Endothelial cell of umbilical vein (primary cell): ENCODE measurements around the gene LGI4. TPM values are rescaled to one million over a fixed set of nuclear protein-coding genes. Genes with fewer than 3 reads are reported as not detected.

Experiments
- BruUV-seq: library from RNA; stranded (reverse); fragments of 400-500 nt; replicated peaks from 2 replicates; lab custom pipeline; 2021; lab: Mats Ljungman, UMichigan
- CTCF ChIA-PET: fragments of 300-600, 350-600 bp; sonication (Branson Sonifier 250); formaldehyde crosslinking; loops from one replicate; lab custom pipeline; 2021; ENCODE audit warnings: antibody characterized with exemption, inconsistent platforms; lab: Charles Lee
- POLR2A ChIA-PET: fragments of 300-600, 350-600 bp; sonication (Branson Sonifier 250); formaldehyde crosslinking; loops from one replicate; lab custom pipeline; 2021; ENCODE audit warnings: antibody characterized with exemption, inconsistent platforms; lab: Charles Lee
- DNase-seq: peaks from one replicate; pipeline ENCODE4 v3.0.0-alpha.2; 2011; ENCODE audit warnings: low read depth, low spot score
- FAIRE-seq: peaks from 2 replicates; lab custom pipeline; 2011; peaks lifted over from hg19 to GRCh38; lab: Jason Lieb, UNC
- H2AFZ ChIP-seq: 2 replicates; pipeline ENCODE4 v1.6.0; 2012; ENCODE audit warnings: low read depth, low read length, control low read depth, inconsistent platforms
- H3K27ac ChIP-seq: 2 replicates; pipeline ENCODE4 v1.5.1; 2011; ENCODE audit warnings: low read depth, mild to moderate bottlenecking, control low read depth, low read length, moderate library complexity; ENCODE audit not compliant: insufficient read depth
- H3K27me3 ChIP-seq, 2 experiments: 2 replicates each; pipeline versions ENCODE4 v1.6.0 to v1.6.1; 2011; ENCODE audit warnings: low read length in 2 of 2, mixed read lengths in 1 of 2; ENCODE audit not compliant: control insufficient read depth in 2 of 2, insufficient read depth in 2 of 2
- H3K36me3 ChIP-seq, 2 experiments: 2 replicates in 1 of 2; 3 replicates in 1 of 2; pipeline ENCODE4 v1.5.1; 2011; ENCODE audit warnings: low read length in 2 of 2, mild to moderate bottlenecking in 1 of 2, moderate library complexity in 1 of 2; ENCODE audit not compliant: control insufficient read depth in 2 of 2, insufficient read depth in 2 of 2; ENCODE audit errors: extremely low read depth in 1 of 2
- H3K4me1 ChIP-seq: 3 replicates; pipeline ENCODE4 v1.5.1; 2011; ENCODE audit warnings: mild to moderate bottlenecking, low read length; ENCODE audit not compliant: control insufficient read depth, insufficient read depth; ENCODE audit errors: extremely low read depth
- H3K4me2 ChIP-seq: 2 replicates; pipeline ENCODE4 v1.6.1; 2011; ENCODE audit warnings: low read length, control low read depth, mixed read lengths; ENCODE audit not compliant: insufficient read depth
- H3K4me3 ChIP-seq, 3 experiments: fragments of 200-600 bp in 1 of 3; sonication (generic), shearing (Covaris generic) in 1 of 3; replicated peaks in 1 of 3; 2 replicates each; pipeline ENCODE4 v1.5.1; 2011 to 2016; ENCODE audit warnings: control low read depth in 3 of 3, low read length in 3 of 3, mild to moderate bottlenecking in 2 of 3, inconsistent platforms in 1 of 3, low read depth in 1 of 3, moderate library complexity in 1 of 3; ENCODE audit not compliant: insufficient read depth in 1 of 3
- H3K79me2 ChIP-seq: 2 replicates; pipeline ENCODE4 v1.6.0; 2012; ENCODE audit warnings: low read length, inconsistent platforms; ENCODE audit not compliant: control insufficient read depth, insufficient read depth
- H3K9ac ChIP-seq: replicated peaks from 2 replicates; pipeline ENCODE3; 2011; ENCODE audit warnings: low read length, control low read depth; ENCODE audit not compliant: insufficient read depth; ENCODE audit errors: extremely low read depth
- H3K9me1 ChIP-seq: replicated peaks from 3 replicates; pipeline ENCODE4 v1.6.0; 2011; ENCODE audit warnings: mild to moderate bottlenecking, low read length; ENCODE audit not compliant: control insufficient read depth, insufficient read depth; ENCODE audit errors: extremely low read depth
- H3K9me3 ChIP-seq: replicated peaks from 2 replicates; pipeline ENCODE4 v1.5.1; 2012; ENCODE audit warnings: low read length, inconsistent platforms; ENCODE audit not compliant: control insufficient read depth, insufficient read depth
- H4K20me1 ChIP-seq: replicated peaks from 2 replicates; pipeline ENCODE3; 2011; ENCODE audit warnings: mild to moderate bottlenecking, low read length; ENCODE audit not compliant: control insufficient read depth, insufficient read depth; ENCODE audit errors: extremely low read depth
- CTCF ChIP-seq, 2 donors: IDR thresholded peaks; 1 replicate in 1 of 2; 2 replicates in 1 of 2; pipeline ENCODE4 v1.5.1; 2011; ENCODE audit warnings: low read length in 2 of 2, mild to moderate bottlenecking in 2 of 2, moderate library complexity in 2 of 2, control low read depth in 1 of 2, inconsistent platforms in 1 of 2, low read depth in 1 of 2; ENCODE audit not compliant: insufficient read depth in 1 of 2; ENCODE audit errors: extremely low read depth in 1 of 2
- EZH2 ChIP-seq: IDR thresholded peaks from 2 replicates; pipeline ENCODE4 v1.6.1; 2012; ENCODE audit warnings: borderline replicate concordance, low read depth, mild to moderate bottlenecking, moderate library complexity, low read length, inconsistent platforms; ENCODE audit not compliant: severe bottlenecking
- FOS ChIP-seq: IDR thresholded peaks from 2 replicates; pipeline ENCODE4 v1.6.1; 2011; ENCODE audit warnings: mild to moderate bottlenecking, low read length, moderate library complexity, borderline replicate concordance; ENCODE audit not compliant: insufficient read depth
- GATA2 ChIP-seq: IDR thresholded peaks from 2 replicates; pipeline ENCODE4 v1.7.0; 2011; ENCODE audit warnings: low read depth, mild to moderate bottlenecking, moderate library complexity, mixed read lengths, low read length; ENCODE audit not compliant: insufficient read length, insufficient read depth
- JUN ChIP-seq: IDR thresholded peaks from 2 replicates; pipeline ENCODE4 v1.6.1; 2011; ENCODE audit warnings: borderline replicate concordance, low read depth; ENCODE audit not compliant: insufficient read length, insufficient read depth
- MAX ChIP-seq: IDR thresholded peaks from 2 replicates; pipeline ENCODE4 v1.6.1; 2011; ENCODE audit not compliant: insufficient read depth, insufficient read length
- MYC ChIP-seq: IDR thresholded peaks from one replicate; pipeline ENCODE4 v1.6.1; 2011; ENCODE audit warnings: mild to moderate bottlenecking, low read depth, low read length
- POLR2A ChIP-seq: IDR thresholded peaks from 2 replicates; pipeline ENCODE4 v1.6.1; 2012; ENCODE audit warnings: low read depth, mild to moderate bottlenecking, control low read depth, low read length
- POLR2AphosphoS5 ChIP-seq: IDR thresholded peaks from 2 replicates; pipeline ENCODE4 v1.6.1; 2012; ENCODE audit warnings: low read depth, mild to moderate bottlenecking, control low read depth, low read length, moderate library complexity; ENCODE audit not compliant: insufficient read depth
- dilution Hi-C: fragments of 300-500 bp; cut with MboI; formaldehyde crosslinking; loops from one replicate; pipeline ENCODE4 v1.15.0; 2019; ENCODE audit warnings: low sequenced_read_pairs; ENCODE audit not compliant: extremely low pct_ligation_motif_present
- intact Hi-C: fragments of 100-400 bp; cut with micrococcal nuclease; formaldehyde crosslinking; loops from one replicate; pipeline ENCODE4 v1.10.0; 2022
- polyA plus RNA-seq, 4 experiments: library from polyadenylated mRNA; depleted of rRNA in 3 of 4; stranded (reverse) in 3 of 4; unstranded in 1 of 4; fragments of >200 nt; gene quantifications; 2 replicates each; pipeline versions ENCODE4 v1.2.1 to v1.2.3, GENCODE V29; 2011 to 2012; ENCODE audit warnings: missing spikeins in 1 of 4
- total RNA-seq: library from RNA; stranded (reverse); gene quantifications from 2 replicates; pipeline ENCODE4 v1.2.3, GENCODE V29; 2021

Gene LGI4
- total and polyA plus RNA-seq, 2 donors (not counting 3 experiments of a cell fraction or from before 2014, with no cell fraction given), result not detected

GRCh38 chr19:35150445-35150844 lies 15.6 kb upstream of the LGI4 start:
- no peaks in the 10 kb centered on the region for H3K36me3 ChIP-seq
- H4K20me1 ChIP-seq, result no peaks in the 10 kb centered on the region
- no peak overlapping the region for H3K4me2 ChIP-seq
- no peaks in the 10 kb centered on the region for H3K27me3 ChIP-seq
- no peak overlapping the region for H3K4me3 ChIP-seq
- H2AFZ ChIP-seq, result no peak overlapping the region
- dilution Hi-C loops, result no loop called here
- intact Hi-C loops, result no loop called here
- peaks cover 9% of the 10 kb centered on the region for H3K79me2 ChIP-seq
- POLR2A ChIA-PET, result no interaction called here
- no peaks in the 10 kb centered on the region for H3K9me3 ChIP-seq
- H3K27ac ChIP-seq, result no peak overlapping the region
- no peak for FAIRE-seq
- TF ChIP-seq MAX, result no peak
- no peak for TF ChIP-seq POLR2A
- no peak for TF ChIP-seq EZH2
- TF ChIP-seq MYC, result no peak
- TF ChIP-seq GATA2, result no peak
- no peak for TF ChIP-seq CTCF (IDR thresholded peaks at IDR 0.05; ENCODE audit: extremely low read depth in 1 of 2, insufficient read depth in 1 of 2, low read depth in 1 of 2, low read length in 2 of 2)
- TF ChIP-seq JUN, result no peak
- TF ChIP-seq POLR2AphosphoS5, result no peak
- TF ChIP-seq FOS, result no peak
- CTCF ChIA-PET, result no interaction called here
- no peak overlapping the region for H3K9ac ChIP-seq
- BruUV-seq, result no TSS peak
- no peak for DNase-seq
- no peaks in the 10 kb centered on the region for H3K9me1 ChIP-seq
- H3K4me1 ChIP-seq, result peaks cover 11% of the 10 kb centered on the region
